Stimulated activated effector memory CD8-positive, alpha-beta T cell treated with anti-CD3 and anti-CD28 coated beads, Interleukin-12 subunit alpha, Interleukin-12 subunit beta, amount 100 ng/mL, for 72 hours (primary cell): ENCODE results near the gene KCNG2.
A peak's percentile ranks its signal among the peaks of the same experiment; 100 is the strongest.
"Not testable (repeated sequence)": the region's sequence is repeated elsewhere in the genome, so short reads cannot be mapped to it uniquely, and the experiment has no call there.

Experiments
- ATAC-seq: fragments of 150-1000 bp; cut with Tn5 transposase; 2 replicates; pipeline ENCODE4 v1.10.0; 2021
- DNase-seq, 2 donors: peaks; one replicate each; pipeline ENCODE4 v3.0.0; 2021 to 2022; ENCODE audit warnings: low spot score in 2 of 2
- H3K27ac Mint-ChIP-seq: one replicate; pipeline ENCODE4 v1.8.0; 2022; ENCODE audit warnings: mild to moderate bottlenecking, mixed read lengths
- H3K36me3 Mint-ChIP-seq: one replicate; pipeline ENCODE4 v1.8.0; 2022; ENCODE audit warnings: mild to moderate bottlenecking, mixed read lengths
- H3K4me1 Mint-ChIP-seq: one replicate; pipeline ENCODE4 v1.8.0; 2022; ENCODE audit warnings: mixed read lengths
- H3K4me3 Mint-ChIP-seq: one replicate; pipeline ENCODE4 v1.8.0; 2022; ENCODE audit warnings: mild to moderate bottlenecking, mixed read lengths
- H3K9me3 Mint-ChIP-seq: one replicate; pipeline ENCODE4 v1.8.0; 2022; ENCODE audit warnings: mixed read lengths

KCNG2 gene, protein sequence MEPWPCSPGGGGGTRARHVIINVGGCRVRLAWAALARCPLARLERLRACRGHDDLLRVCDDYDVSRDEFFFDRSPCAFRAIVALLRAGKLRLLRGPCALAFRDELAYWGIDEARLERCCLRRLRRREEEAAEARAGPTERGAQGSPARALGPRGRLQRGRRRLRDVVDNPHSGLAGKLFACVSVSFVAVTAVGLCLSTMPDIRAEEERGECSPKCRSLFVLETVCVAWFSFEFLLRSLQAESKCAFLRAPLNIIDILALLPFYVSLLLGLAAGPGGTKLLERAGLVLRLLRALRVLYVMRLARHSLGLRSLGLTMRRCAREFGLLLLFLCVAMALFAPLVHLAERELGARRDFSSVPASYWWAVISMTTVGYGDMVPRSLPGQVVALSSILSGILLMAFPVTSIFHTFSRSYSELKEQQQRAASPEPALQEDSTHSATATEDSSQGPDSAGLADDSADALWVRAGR

DNA sequence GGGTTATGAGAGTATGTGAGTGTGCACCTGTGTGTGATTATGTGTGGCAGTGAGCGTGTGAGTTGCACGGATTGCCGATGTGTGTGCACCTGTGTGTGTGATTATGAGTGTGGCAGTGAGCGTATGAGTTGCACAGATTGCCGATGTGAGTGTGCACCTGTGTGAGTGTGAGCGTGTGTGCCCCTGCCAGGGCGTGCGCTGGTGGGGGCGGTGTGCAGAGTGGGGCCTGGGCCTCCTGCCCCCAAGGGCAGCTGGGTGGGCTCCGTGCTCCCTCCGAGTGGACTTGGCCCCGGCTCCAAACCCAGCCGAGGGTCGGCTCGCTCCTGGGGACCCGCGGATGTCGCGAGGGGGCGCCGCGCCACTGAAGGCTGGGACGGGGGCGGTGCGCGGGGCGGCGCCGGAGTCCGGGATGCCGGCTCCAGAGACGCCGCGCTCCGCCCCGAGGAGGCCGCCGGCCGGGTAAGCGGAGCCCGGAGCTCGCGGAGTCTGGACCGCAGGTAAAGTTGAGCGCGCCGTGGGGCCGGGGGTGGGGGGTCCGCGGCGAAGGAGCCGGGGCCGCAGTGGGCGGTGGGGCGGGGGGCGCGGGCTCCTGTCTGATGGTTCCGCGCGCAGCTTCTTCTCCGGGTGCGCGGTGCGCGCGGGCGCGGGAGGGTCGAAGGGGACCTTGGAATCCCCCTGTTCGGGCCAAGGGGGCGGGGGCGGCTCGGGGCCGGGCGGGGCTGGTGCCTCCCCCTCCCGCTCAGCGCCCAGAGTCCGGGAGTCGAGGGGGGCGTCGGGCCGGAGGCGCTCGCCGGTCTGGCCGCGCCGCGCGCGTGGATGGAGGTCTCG lies at the start of gene KCNG2:
KCNG2 (plus strand) TSS at position 421 of the 828 bp plus-strand sequence. CDS start 65,730 bp downstream, outside the sequence.
- Mint-ChIP-seq H3K9me3 (no peaks in the 10 kb centered on the region), H3K36me3 (no peaks in the 10 kb centered on the region), H3K27ac (no peak within 1 kb of the TSS), H3K4me1 (peaks cover 17% of the 10 kb centered on the region), H3K4me3 (peak within 1 kb of the TSS; percentile 32)
- ATAC-seq (peak; percentile 29), DNase-seq (no peak)

DNA sequence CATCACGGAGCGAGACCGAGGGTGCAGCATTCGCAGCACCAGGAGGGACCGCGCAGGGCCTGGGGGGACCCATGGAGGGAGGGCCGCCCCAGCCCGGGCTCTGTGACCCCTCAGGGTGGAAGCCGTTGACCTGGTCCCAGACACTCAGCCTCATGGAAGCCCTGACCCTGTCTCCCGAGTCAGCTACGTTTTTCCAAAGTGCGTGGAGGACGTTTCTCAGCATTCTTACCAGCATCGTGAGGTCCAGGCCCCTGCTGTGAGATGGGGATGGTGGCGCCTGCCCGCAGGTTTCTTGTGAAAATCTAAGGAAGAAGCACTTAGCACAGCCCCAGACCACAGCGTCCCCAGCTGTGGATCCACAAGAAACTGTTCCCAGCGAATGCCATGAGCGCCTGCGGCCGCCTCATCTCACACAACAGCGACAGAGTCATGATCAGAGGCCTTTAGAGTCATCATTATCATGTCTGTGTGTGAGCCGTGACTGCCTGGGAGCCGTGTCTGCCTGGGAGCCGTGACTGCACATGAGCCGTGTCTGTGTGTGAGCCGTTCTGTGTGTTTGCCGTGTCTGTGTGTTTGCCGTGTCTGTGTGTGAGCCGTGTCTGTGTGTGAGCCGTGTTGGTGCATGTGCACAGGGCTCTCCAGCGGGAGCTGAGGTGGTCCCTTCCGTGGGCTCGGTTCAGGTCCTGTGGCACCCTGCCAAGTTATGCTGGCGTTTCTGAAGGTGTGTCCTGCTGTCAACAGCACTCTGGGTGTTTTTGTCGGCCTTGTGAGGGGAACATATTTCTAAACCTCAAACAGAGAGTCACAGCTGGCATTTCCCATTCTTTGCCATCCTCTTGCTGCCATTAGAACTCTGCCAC lies 49.2 kb upstream of the KCNG2 start:
- peaks cover 58% of the 10 kb centered on the region for H3K36me3 Mint-ChIP-seq
- H3K4me3 Mint-ChIP-seq: no peak overlapping the region
- H3K9me3 Mint-ChIP-seq: peaks cover 3% of the 10 kb centered on the region
- ATAC-seq (no peak), DNase-seq (no peak)
- no peak overlapping the region for H3K27ac Mint-ChIP-seq
- peaks cover 12% of the 10 kb centered on the region for H3K4me1 Mint-ChIP-seq

DNA sequence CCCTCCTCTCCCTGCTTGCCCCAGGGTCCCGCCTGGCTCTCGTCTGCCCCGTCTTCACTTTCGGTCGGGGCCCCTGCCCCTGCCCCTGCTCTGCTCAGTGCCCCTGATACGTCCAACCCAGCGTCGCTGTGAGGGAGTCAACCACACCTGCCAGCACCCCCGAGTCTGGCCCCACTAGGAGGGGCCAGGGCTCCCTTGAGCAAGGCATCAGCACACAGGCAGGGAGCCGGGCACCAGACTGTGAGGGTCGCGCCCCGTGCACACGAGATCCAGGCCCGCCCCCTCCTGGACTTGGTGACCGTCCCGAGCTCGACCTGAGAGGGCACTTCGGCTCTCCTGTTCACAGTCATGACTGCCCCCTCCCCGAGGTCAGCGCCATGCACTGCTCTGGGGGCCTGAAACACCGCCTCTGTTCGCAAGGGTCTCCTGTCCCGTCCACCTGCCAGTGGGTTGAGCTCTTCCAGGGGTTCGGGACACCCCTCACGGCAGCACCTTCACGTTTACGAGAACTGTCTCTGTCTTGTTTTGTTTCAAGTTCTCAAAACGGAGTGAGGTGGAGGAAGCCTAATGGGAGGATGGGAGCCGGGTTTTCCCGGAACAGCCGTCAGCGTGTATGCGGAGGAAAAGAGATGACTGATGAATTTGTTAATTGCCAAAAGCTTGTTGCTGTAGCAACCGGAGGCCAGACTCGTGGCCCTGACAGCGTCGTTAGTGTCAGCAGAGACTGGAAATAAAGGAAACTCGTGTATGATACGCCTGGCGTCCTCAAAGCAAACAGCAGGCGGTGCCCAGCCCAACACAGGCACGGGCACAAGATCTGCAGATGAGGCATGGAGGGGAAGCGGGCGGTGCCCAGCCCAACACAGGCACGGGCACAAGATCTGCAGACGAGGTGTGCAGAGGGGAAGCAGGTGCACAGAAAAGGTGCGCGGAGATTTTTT lies 48.2 kb upstream of the KCNG2 start:
- Mint-ChIP-seq H3K4me3 (no peak overlapping the region), H3K4me1 (peaks cover 9% of the 10 kb centered on the region), H3K9me3 (peaks cover 1% of the 10 kb centered on the region), H3K27ac (no peak overlapping the region), H3K36me3 (peaks cover 58% of the 10 kb centered on the region)
- ATAC-seq: no peak
- DNase-seq: no peak

DNA sequence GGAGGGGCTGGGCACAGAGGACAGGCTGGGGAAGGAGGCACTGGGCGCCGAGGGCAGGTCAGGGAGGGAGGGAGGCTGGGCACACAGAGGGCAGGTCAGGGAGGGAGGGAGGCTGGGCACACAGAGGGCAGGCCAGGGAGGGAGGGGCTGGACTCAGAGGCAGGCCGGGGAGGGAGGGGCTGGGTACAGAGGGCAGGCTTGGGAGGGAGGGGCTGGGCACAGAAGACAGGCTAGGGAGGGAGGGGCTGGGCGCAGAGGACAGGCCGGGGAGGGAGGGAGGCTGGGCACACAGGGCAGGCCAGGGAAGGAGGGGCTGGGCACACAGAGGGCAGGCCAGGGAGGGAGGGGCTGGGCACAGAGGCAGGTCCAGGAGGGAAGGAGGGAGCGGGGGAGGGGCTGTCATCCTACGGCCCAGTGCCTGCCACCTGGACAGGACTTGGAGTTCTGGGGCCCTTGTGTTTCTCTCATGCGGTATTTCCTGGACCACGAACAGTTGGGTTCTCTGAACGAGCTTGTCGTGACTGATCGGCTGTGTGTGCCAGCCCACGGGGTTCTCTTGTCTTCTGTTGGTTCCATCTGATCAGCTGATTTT lies 46.7 kb upstream of the KCNG2 start:
- H3K4me3 Mint-ChIP-seq: no peak overlapping the region
- DNase-seq: no peak
- H3K4me1 Mint-ChIP-seq: peaks cover 6% of the 10 kb centered on the region
- no peak for ATAC-seq
- H3K36me3 Mint-ChIP-seq: peaks cover 66% of the 10 kb centered on the region
- H3K27ac Mint-ChIP-seq: no peak overlapping the region
- no peaks in the 10 kb centered on the region for H3K9me3 Mint-ChIP-seq

DNA sequence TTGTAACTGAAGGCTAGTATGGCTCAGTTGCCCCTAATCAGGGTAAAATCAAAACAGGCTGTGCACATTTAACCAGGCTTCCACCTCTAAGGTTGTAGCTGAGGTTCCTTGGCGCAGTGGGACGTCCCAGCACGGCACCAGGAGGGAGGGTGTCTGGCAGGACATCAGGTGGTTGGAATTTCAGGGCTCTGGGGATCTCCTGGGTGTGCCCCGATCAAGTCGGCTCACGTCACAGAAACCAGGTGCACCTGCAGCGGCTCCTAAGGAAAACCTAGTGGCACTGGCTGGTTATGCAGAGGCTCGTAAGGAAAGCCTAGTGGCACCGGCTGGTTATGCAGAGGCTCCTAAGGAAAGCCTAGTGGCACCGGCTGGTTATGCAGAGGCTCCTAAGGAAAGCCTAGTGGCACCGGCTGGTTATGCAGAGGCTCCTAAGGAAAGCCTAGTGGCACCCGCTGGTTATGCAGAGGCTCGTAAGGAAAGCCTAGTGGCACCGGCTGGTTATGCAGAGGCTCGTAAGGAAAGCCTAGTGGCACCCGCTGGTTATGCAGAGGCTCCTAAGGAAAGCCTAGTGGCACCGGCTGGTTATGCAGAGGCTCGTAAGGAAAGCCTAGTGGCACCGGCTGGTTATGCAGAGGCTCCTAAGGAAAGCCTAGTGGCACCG lies 45.7 kb upstream of the KCNG2 start:
- not testable (repeated sequence) for H3K4me1 Mint-ChIP-seq, H3K4me3 Mint-ChIP-seq
- peaks cover 63% of the 10 kb centered on the region for H3K36me3 Mint-ChIP-seq

DNA sequence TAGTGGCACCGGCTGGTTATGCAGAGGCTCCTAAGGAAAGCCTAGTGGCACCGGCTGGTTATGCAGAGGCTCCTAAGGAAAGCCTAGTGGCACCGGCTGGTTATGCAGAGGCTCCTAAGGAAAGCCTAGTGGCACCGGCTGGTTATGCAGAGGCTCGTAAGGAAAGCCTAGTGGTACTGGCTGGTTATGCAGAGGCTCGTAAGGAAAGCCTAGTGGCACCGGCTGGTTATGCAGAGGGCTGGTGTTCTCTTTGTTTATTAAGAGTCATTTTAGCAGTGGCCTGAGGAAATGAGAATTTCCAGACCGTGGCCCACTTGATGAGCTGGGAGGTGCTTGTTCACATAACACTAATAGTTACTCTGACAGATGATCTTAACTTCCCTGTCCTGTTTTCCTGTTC lies 44.8 kb upstream of the KCNG2 start:
- peaks cover 70% of the 10 kb centered on the region for H3K36me3 Mint-ChIP-seq
- H3K4me1 Mint-ChIP-seq, H3K27ac Mint-ChIP-seq, H3K9me3 Mint-ChIP-seq, ATAC-seq, DNase-seq, H3K4me3 Mint-ChIP-seq: not testable (repeated sequence)

More for the DNA sequence above, 45.7 kb upstream of the KCNG2 start:
- H3K9me3 Mint-ChIP-seq, DNase-seq, ATAC-seq, H3K27ac Mint-ChIP-seq: not testable (repeated sequence)

DNA sequence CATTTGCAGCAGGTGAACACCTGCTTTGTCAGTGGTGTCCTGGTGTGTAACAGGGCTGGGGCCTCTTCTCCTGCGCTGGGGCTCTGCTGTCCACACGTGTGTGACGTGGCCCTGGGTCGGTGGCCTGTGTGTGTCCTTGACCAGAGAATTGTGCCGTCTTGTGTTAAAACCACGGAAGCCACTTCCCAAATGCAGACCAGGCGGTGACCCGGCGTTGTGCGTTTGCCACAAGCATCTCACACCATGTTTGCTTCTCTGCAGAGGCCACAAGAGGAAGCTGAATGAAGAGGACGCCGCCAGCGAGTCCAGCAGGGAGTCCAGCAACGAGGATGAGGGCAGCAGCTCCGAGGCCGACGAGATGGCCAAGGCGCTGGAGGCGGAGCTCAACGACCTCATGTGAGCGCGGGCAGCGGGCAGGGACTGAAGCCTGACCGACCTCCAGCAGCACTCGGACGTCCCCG lies 44.3 kb upstream of the KCNG2 start:
- DNase-seq (no peak), ATAC-seq (no peak)
- no peak overlapping the region for H3K27ac Mint-ChIP-seq
- H3K4me3 Mint-ChIP-seq: no peak overlapping the region
- peaks cover 5% of the 10 kb centered on the region for H3K9me3 Mint-ChIP-seq
- H3K4me1 Mint-ChIP-seq: peaks cover 6% of the 10 kb centered on the region
- H3K36me3 Mint-ChIP-seq: peaks cover 72% of the 10 kb centered on the region

DNA sequence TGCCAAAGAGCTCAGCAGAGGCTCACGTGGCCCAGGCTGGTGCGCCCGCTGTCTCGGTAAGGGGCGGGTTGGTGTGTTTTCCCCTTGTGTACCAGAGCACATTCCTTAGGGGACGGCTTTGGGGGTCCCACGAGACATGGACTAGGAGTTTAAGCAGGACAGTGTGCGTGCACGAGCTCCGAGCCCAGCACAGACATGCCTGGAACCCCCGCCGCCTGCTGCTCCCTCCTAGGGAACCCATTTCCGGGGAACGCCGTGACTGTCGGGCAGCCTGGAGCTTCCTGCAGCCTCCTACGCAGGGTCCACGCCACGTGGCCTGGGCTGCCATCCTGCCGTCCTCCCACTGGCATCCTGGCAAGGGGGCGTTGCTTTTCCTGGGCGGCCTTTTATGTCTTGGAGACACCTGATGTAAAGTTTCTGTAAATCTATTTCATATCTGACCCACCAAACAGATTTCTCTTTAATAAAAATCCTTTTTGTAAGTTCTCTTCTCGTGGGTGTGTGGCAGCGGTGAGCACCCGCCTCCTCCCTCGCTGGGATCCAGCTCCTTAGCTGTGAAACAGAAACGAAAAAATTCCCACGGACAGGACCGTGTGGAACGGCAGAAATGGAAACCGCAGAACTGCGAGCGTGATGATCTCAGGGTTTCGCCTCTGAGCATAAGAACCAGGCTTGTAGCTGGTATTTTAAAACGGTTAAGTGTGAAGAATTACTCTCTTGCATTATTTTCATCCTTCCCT lies 43.5 kb upstream of the KCNG2 start:
- Mint-ChIP-seq H3K4me1 (peaks cover 6% of the 10 kb centered on the region), H3K27ac (no peak overlapping the region), H3K36me3 (peaks cover 67% of the 10 kb centered on the region), H3K4me3 (no peak overlapping the region), H3K9me3 (peaks cover 5% of the 10 kb centered on the region)
- DNase-seq (no peak), ATAC-seq (no peak)

DNA sequence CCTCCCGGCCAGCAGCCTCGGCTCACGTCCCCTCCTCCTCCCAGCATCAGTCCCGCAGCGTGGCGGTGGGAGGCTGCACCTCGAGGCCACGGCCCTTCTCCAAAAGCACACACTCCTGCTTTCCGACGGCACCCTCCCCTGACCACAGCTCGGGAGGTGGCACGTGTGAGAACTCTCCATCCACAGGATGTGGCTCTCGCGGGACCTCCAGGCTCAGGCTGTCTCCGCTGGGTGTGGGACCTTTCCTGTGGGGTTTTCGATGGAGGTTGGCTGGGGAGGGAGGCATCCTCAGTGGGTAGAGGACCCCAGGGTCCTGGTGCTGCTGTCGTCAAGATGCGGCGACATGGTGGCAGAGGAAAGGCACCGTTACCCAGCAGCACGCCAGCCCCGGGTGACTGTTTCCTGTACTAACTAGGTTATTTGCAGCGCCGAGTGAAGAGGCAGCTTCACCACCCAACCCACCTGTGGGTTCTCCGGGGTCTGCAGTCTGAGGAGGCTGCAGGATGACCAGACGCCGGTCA lies 42.8 kb upstream of the KCNG2 start:
- ATAC-seq: no peak
- no peak overlapping the region for H3K4me3 Mint-ChIP-seq
- H3K4me1 Mint-ChIP-seq: peaks cover 2% of the 10 kb centered on the region
- no peak for DNase-seq
- peaks cover 60% of the 10 kb centered on the region for H3K36me3 Mint-ChIP-seq
- H3K27ac Mint-ChIP-seq: no peak overlapping the region
- peaks cover 5% of the 10 kb centered on the region for H3K9me3 Mint-ChIP-seq

DNA sequence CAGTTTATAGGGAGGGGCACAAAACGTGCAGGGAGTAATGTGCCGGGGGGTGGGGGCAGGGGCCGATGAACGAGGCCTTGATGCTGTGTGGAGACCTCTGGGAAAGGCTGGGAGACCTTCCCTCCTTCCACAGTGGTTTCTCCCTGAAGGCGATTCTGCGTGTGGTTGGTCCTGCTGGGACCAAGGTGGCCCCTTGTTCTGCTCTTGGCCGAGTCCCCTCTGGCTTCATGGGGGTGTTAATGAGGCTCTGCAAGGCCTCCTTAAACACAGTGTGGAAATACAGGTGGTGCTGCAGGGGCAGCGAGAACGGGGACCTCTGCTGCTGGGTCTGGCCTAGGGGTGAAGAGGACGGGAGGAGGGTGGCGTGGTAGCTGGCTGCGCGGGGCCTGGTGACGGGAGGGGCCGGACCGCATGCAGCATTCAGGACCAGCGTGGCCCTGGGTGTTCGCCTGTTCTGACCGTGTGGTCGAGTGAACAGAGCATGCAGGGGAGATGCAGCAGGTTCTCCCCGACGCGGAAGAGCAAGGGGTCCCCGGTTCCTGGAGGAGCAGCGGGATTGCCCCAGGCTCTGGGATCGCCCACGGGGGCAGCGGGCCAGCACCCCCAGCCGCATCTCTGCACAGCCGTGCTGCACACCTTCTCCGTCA lies 42.1 kb upstream of the KCNG2 start:
- Mint-ChIP-seq H3K27ac (no peak overlapping the region), H3K36me3 (peaks cover 58% of the 10 kb centered on the region), H3K4me3 (no peak overlapping the region), H3K4me1 (no peaks in the 10 kb centered on the region), H3K9me3 (peaks cover 5% of the 10 kb centered on the region)
- ATAC-seq (peak; percentile 24), DNase-seq (no peak)

DNA sequence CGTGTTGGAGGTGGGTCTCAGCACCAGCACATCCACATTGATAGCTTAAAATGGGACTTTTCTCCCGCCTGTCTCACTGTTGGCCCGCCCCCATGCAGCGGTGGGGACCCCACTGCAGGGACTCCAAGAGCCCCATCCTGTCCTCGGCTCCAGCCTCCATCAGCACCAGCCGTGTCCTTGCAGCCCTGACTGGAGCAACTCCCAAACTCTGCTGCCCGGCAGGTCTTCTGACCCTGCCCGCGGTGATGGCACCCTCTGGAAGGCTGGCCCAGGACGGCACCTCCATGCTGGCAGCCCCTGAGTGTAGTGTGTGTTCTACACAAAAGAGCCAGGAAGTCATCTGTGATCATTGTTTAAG lies 41.6 kb upstream of the KCNG2 start:
- DNase-seq: no peak
- Mint-ChIP-seq H3K4me3 (no peak overlapping the region), H3K9me3 (peaks cover 9% of the 10 kb centered on the region), H3K36me3 (peaks cover 57% of the 10 kb centered on the region), H3K4me1 (no peaks in the 10 kb centered on the region), H3K27ac (no peak overlapping the region)
- no peak for ATAC-seq

DNA sequence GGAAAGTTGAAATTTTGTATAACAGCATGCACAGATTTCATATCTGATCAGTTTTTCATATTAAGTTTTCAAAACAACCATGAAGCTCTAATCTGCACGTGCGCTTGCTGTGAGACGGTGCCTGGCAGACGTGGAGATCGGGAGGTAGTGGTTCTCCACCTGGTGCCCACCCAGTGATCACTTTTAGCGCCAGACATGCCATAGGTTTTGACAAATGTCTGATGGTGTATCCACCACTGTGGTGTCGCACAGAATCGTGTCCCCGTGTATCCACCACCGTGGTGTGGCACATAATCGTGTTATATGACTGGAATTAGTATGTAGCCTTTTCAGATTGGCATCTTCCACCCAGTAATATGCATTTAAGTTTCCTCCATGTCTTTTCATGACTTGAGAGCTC lies 40.9 kb upstream of the KCNG2 start:
- H3K27ac Mint-ChIP-seq: no peak overlapping the region
- ATAC-seq: no peak
- peaks cover 50% of the 10 kb centered on the region for H3K36me3 Mint-ChIP-seq
- H3K9me3 Mint-ChIP-seq: peaks cover 10% of the 10 kb centered on the region
- DNase-seq: no peak
- no peak overlapping the region for H3K4me3 Mint-ChIP-seq
- no peaks in the 10 kb centered on the region for H3K4me1 Mint-ChIP-seq
